Measurements from ENCODE around the gene HMCN1.

- no peak for TF ChIP-seq POLR2A (IDR thresholded peaks at IDR 0.05)
- TF ChIP-seq CTCF (IDR thresholded peaks at IDR 0.05) = no peak
Observed at GRCh38 chr1:185774394-185774793, 40.2 kb downstream of the HMCN1 start.

Data from right lobe of liver (tissue), 4 donors.